Kidney (tissue), 14 donors: ENCODE results near the gene ETV2. TPM values are rescaled to one million over a fixed set of nuclear protein-coding genes. Genes with fewer than 3 reads are reported as not detected.

Experiments used
- DNase-seq, 5 donors: peaks; one replicate each; pipeline ENCODE4 v3.0.0-alpha.2; 2013 to 2020
- FAIRE-seq: peaks from 2 replicates; lab custom pipeline; 2012; peaks lifted over from hg19 to GRCh38; lab: Jason Lieb, UNC
- H3K27ac ChIP-seq, 2 donors: one replicate each; pipeline ENCODE4 v1.7.0; 2013; ENCODE audit warnings: low read depth in 2 of 2, low read length in 2 of 2, inconsistent platforms in 1 of 2
- H3K27me3 ChIP-seq: one replicate; pipeline ENCODE4 v1.7.1; 2013; ENCODE audit warnings: low read length, inconsistent platforms; ENCODE audit not compliant: control insufficient read depth, insufficient read depth
- H3K36me3 ChIP-seq, 3 donors: one replicate each; pipeline versions ENCODE4 v1.7.0 to v1.7.1; 2013; ENCODE audit warnings: low read length in 3 of 3, control low read depth in 1 of 3, inconsistent platforms in 1 of 3; ENCODE audit not compliant: insufficient read depth in 3 of 3, control insufficient read depth in 2 of 3
- H3K4me1 ChIP-seq, 3 donors: one replicate each; pipeline versions ENCODE4 v1.7.0 to v1.7.1; 2013; ENCODE audit warnings: low read length in 3 of 3, inconsistent platforms in 1 of 3, low read depth in 1 of 3; ENCODE audit not compliant: control insufficient read depth in 2 of 3, insufficient read depth in 2 of 3
- H3K4me3 ChIP-seq, 3 donors: one replicate each; pipeline versions ENCODE4 v1.7.0 to v1.8.1; 2013; ENCODE audit warnings: low read length in 3 of 3, control low read depth in 1 of 3, inconsistent platforms in 1 of 3
- H3K9ac ChIP-seq, 3 donors: one replicate each; pipeline versions ENCODE4 v1.7.0 to v1.7.1; 2013; ENCODE audit warnings: low read length in 3 of 3, control low read depth in 1 of 3, inconsistent platforms in 1 of 3
- H3K9me3 ChIP-seq, 3 donors: one replicate each; pipeline versions ENCODE4 v1.7.0 to v1.7.1; 2013; ENCODE audit warnings: low read length in 3 of 3, control low read depth in 1 of 3, inconsistent platforms in 1 of 3; ENCODE audit not compliant: control insufficient read depth in 2 of 3, insufficient read depth in 1 of 3
- CTCF ChIP-seq: IDR thresholded peaks from 3 replicates; pipeline ENCODE4 v1.5.1; 2012; ENCODE audit warnings: mild to moderate bottlenecking, moderate library complexity, borderline replicate concordance; ENCODE audit not compliant: insufficient read depth; ENCODE audit errors: extremely low read depth
- intact Hi-C: fragments of 100-400 bp; cut with DNase I; formaldehyde crosslinking; loops from one replicate; pipeline ENCODE4 v1.11.1; 2022
- polyA plus RNA-seq: library from polyadenylated mRNA; stranded (reverse); fragments of 350-450 nt; fragmentation: Illumina TruSeq; extraction: RNeasy Lipid Tissue Mini Kit (QIAGEN cat#74804); gene quantifications from one replicate; pipeline ENCODE4 v1.2.3, GENCODE V29; 2014; ENCODE audit warnings: low read depth, low replicate concordance; ENCODE audit not compliant: insufficient read depth
- total RNA-seq: library from RNA; stranded (reverse); fragmentation: NEBNext Ultra II Directional; extraction: Animal tissue kit (Norgen Biotek cat#: 25700); gene quantifications from one replicate; pipeline ENCODE4 v1.2.1, GENCODE V29; 2021
- donor health status: control.
- donor health status: control.
- donor health status: control.
- donor health status: control.
- donor health status: control.
- donor health status: DM: yes; HTN: yes; CAD: no.
- donor health status: Normal renal cell carcinoma (clear cell type).

The ETV2 gene
- total and polyA plus RNA-seq, 2 donors from 2014 or later, result 0.38 to 3.3 TPM

DNA sequence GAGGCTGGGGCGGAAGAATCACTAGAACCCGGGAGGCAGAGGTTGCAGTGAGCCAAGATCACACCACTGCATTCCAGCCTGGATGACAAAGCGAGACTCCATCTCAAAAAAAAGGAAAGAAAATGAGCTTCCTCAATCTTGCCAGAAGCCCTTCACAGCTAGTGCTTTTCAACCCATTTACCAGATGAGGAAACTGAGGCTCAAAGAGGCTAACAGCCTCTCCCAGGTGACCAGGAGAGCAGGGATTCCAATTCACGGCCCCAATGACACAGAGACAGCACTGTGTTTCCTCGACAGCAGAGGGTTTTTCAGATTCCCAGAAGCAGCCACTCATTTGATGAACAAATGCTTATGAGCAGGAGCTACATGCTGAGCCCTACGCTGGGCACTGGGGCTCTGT is 28.0 kb downstream of the ETV2 start:
- FAIRE-seq (no peak), DNase-seq (no peak)

GRCh38 chr19:35669974-35670373 is 28.4 kb downstream of the ETV2 start:
- H3K4me1 ChIP-seq, result no peaks in the 10 kb centered on the region
- H3K27ac ChIP-seq, result no peak overlapping the region
- no peaks in the 10 kb centered on the region for H3K36me3 ChIP-seq
- FAIRE-seq, result no peak
- intact Hi-C loops, result no loop called here
- TF ChIP-seq CTCF, result no peak
- no peak overlapping the region for H3K4me3 ChIP-seq
- DNase-seq, result no peak
- no peak overlapping the region for H3K9ac ChIP-seq
- H3K27me3 ChIP-seq, result peaks cover 3% of the 10 kb centered on the region
- no peaks in the 10 kb centered on the region for H3K9me3 ChIP-seq

More for the DNA sequence above, 28.0 kb downstream of the ETV2 start:
- H3K9me3 ChIP-seq, result no peaks in the 10 kb centered on the region
- H3K4me3 ChIP-seq, result no peak overlapping the region
- no peak overlapping the region for H3K9ac ChIP-seq
- TF ChIP-seq CTCF, result no peak
- H3K4me1 ChIP-seq, result no peaks in the 10 kb centered on the region
- intact Hi-C loops, result no loop called here
- no peak overlapping the region for H3K27ac ChIP-seq
- H3K36me3 ChIP-seq, result no peaks in the 10 kb centered on the region
- peaks cover 3% of the 10 kb centered on the region for H3K27me3 ChIP-seq

- Histone ChIP-seq H3K4me3 (no peak overlapping the region), H3K27ac (no peak overlapping the region), H3K27me3 (peaks cover 3% of the 10 kb centered on the region), H3K4me1 (no peaks in the 10 kb centered on the region), H3K9me3 (no peaks in the 10 kb centered on the region), H3K36me3 (no peaks in the 10 kb centered on the region), H3K9ac (no peak overlapping the region)
- intact Hi-C loops, result no loop called here
- DNase-seq, result no peak
- no peak for FAIRE-seq
- no peak for TF ChIP-seq CTCF
These were observed 29.1 kb downstream of the ETV2 start for GRCh38 chr19:35670686-35671085.

DNA sequence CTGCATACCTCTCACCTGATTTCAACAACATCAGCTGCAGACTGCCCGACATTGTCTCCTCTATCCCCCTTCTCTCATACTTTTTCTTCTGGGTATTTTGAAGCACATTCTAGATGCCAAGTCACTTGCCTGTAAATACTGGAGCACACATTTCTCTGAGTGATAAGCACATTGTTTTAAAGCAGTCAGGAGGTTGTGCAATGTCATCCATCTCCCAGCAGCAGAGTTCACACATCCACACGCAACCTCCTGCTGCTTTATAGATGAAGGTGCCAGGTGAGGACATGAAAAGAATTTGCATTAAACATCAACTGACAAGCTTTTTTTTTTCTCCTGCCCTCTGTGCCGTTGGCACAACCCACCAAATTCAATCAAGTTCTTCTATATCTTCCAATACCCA is 30.3 kb downstream of the ETV2 start:
- Histone ChIP-seq H3K36me3 (no peaks in the 10 kb centered on the region), H3K9ac (no peak overlapping the region), H3K4me3 (no peak overlapping the region), H3K27me3 (peaks cover 3% of the 10 kb centered on the region), H3K4me1 (no peaks in the 10 kb centered on the region), H3K27ac (no peak overlapping the region), H3K9me3 (no peaks in the 10 kb centered on the region)
- FAIRE-seq (no peak), DNase-seq (no peak)
- no peak for TF ChIP-seq CTCF
- intact Hi-C loops, result no loop called here
